Muscle of arm (tissue), 12 donors: ENCODE measurements around the gene GABRA1. TPM values are rescaled to one million over a fixed set of nuclear protein-coding genes. Genes with fewer than 3 reads are reported as not detected.

Source experiments
- polyA plus RNA-seq, 12 donors: library from polyadenylated mRNA; unstranded; fragments of 120-200 nt; gene quantifications; one replicate each; pipeline ENCODE4 v1.2.1, GENCODE V29; 2013; ENCODE audit not compliant: insufficient read length in 12 of 12

GABRA1 gene
- polyA plus RNA-seq, 12 donors = 0.10 to 0.47 (median 0.24) TPM; not detected in 7

Other genes starting within 250 kb of the GABRA1 start
- not detected for gene GABRA6, start 162.4 kb upstream of the GABRA1 start, polyA plus RNA-seq
- gene GABRG2, start 219.7 kb downstream of the GABRA1 start, polyA plus RNA-seq = under 1 TPM in 5 of 12 donors, not detected in 7; 0.04 to 0.16 (median 0.08) TPM